ENCODE measurements around the gene CCDC92B. TPM values are rescaled to one million over a fixed set of nuclear protein-coding genes. Genes with fewer than 3 reads are reported as not detected.
A peak's percentile ranks its signal among the peaks of the same experiment; 100 is the strongest.
"Not testable (repeated sequence)": the region's sequence is repeated elsewhere in the genome, so short reads cannot be mapped to it uniquely, and the experiment has no call there.

CCDC92B gene
- total RNA-seq, 4 donors from 2014 or later = 0.30 TPM; not detected in 3

DNA sequence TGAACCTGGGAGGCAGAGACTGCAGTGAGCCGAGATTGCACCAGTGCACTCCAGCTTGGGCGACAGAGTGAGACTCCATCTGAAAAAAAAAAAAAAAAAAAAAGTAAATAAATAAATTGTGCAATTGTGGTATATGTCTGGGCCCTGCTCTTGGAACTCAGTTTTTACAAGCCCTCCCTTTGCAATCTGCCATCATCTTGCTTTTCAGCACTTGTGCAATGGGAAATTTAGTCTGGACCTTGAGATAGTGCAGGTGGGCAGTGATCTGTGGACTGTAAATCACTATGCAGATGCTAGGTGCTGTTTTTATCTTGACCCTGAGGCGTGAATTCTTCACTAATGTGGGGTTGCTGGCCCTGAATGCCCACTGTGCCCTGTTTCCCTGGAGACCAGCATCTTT is 40.2 kb upstream of the CCDC92B start:
- 79 to 83% methylated on average over 3 of the region's 3 CpGs for WGBS, 2 donors

DNA sequence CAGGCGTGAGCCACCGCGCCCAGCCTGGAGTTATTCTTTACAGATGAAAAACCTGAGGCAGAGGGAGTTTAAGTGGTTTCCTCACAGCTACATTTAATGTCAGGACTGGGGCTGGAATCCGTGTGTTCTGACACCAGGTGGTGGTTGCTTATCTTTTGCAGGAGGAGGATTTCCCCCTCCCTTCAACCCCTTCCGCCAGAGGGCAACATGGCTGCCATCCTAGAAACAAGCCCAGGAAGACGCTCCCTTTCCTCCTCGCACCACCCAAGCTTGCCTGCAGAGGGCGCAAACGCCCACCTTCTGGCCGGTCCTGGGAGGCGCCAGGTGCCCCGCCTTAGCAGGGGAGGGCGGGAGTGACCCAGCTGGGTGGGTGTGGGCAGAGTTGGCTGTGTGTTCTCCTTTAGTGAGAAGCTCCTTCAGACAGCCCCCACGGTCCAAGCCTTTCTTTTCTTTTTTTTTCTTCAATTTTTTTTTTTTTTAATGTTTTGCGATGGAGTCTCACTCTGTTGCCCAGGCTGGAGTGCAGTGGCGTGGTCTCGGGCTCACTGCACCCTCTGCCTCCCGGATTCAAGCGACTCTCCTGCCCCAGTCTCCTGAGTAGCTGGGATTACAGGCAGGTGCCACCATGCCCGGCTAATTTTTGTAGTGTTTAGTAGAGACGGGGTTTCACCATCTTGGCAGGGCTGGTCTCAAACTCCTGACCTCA is 36.9 kb upstream of the CCDC92B start:
- Histone ChIP-seq H3K36me3 (no peaks in the 10 kb centered on the region), H3K4me3 (no peak overlapping the region), H3K9me3 (peaks cover 0 to 13% (median 0%) of the 10 kb centered on the region in 4 donors), H3K27me3 (peaks cover 0 to 2% of the 10 kb centered on the region in 2 donors), H3K27ac (no peak overlapping the region), H3K4me1 (peaks cover 0 to 7% (median 0%) of the 10 kb centered on the region in 4 donors)
- WGBS, 2 donors = 33% methylated on average over 21 of the region's 21 CpGs
- peak; percentile 47 to 68 for DNase-seq (ENCODE audit: low spot score in 2 of 2)
- TF ChIP-seq, protein P1, sequence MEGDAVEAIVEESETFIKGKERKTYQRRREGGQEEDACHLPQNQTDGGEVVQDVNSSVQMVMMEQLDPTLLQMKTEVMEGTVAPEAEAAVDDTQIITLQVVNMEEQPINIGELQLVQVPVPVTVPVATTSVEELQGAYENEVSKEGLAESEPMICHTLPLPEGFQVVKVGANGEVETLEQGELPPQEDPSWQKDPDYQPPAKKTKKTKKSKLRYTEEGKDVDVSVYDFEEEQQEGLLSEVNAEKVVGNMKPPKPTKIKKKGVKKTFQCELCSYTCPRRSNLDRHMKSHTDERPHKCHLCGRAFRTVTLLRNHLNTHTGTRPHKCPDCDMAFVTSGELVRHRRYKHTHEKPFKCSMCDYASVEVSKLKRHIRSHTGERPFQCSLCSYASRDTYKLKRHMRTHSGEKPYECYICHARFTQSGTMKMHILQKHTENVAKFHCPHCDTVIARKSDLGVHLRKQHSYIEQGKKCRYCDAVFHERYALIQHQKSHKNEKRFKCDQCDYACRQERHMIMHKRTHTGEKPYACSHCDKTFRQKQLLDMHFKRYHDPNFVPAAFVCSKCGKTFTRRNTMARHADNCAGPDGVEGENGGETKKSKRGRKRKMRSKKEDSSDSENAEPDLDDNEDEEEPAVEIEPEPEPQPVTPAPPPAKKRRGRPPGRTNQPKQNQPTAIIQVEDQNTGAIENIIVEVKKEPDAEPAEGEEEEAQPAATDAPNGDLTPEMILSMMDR (IDR thresholded peaks at IDR 0.05) = peak; percentile 25 to 54 (median 51)
- TF ChIP-seq POLR2A (IDR thresholded peaks at IDR 0.05) = no peak

More for the DNA sequence above, 40.2 kb upstream of the CCDC92B start:
- H3K27ac ChIP-seq = no peak overlapping the region
- TF ChIP-seq EP300 (IDR thresholded peaks at IDR 0.05) (no peak), POLR2A (IDR thresholded peaks at IDR 0.05) (no peak)
- TF ChIP-seq, protein P1 (IDR thresholded peaks at IDR 0.05) = no peak
- H3K27me3 ChIP-seq = peaks cover 0 to 13% of the 10 kb centered on the region in 2 donors
- DNase-seq (ENCODE audit: low spot score in 2 of 2) = no peak
- no peaks in the 10 kb centered on the region for H3K36me3 ChIP-seq
- peaks cover 0 to 7% (median 2%) of the 10 kb centered on the region in 4 donors for H3K4me1 ChIP-seq
- no peak overlapping the region for H3K4me3 ChIP-seq
- H3K9me3 ChIP-seq = no peaks in the 10 kb centered on the region

- peaks cover 0 to 13% (median 0%) of the 10 kb centered on the region in 4 donors for H3K9me3 ChIP-seq
- DNase-seq (ENCODE audit: low spot score in 2 of 2); H3K27ac ChIP-seq; H3K4me3 ChIP-seq; H3K4me1 ChIP-seq; H3K36me3 ChIP-seq; H3K27me3 ChIP-seq: not testable (repeated sequence)
- WGBS, 2 donors = 74 to 78% methylated on average over 12 of the region's 12 CpGs
Observed at GRCh38 chr17:2785376-2785775, 35.9 kb upstream of the CCDC92B start.

DNA sequence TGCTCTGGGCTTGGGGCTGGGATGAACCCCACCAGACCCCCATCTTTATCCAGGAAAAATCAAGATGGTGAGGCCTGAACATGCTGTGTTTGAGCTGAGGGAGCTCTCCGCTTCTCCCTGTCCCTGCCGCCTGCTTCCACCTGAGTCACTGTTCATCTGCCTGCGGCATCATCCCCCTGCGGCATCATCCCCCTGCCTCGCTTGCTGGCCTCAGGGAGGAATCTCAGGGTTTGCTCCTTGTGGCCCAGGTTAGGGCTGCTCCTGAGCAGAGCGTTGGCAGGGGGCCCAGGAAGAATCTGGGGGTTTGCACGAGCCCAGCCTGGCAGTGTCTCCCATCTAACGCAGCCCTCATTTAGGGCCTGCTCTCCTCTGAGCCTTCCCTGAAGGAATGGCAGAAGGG is 35.4 kb upstream of the CCDC92B start:
- Histone ChIP-seq H3K9me3 (peaks cover 0 to 13% (median 0%) of the 10 kb centered on the region in 4 donors), H3K4me1 (peaks cover 0 to 7% (median 0%) of the 10 kb centered on the region in 4 donors), H3K4me3 (no peak overlapping the region), H3K36me3 (no peaks in the 10 kb centered on the region), H3K27ac (no peak overlapping the region), H3K27me3 (peaks cover 0 to 4% of the 10 kb centered on the region in 2 donors)
- DNase-seq (ENCODE audit: low spot score in 2 of 2) = no peak
- 87 to 88% methylated on average over 8 of the region's 8 CpGs for WGBS, 2 donors
- TF ChIP-seq POLR2A (IDR thresholded peaks at IDR 0.05) (no peak), EP300 (IDR thresholded peaks at IDR 0.05) (no peak)
- TF ChIP-seq, protein P1 (IDR thresholded peaks at IDR 0.05) = no peak

DNA sequence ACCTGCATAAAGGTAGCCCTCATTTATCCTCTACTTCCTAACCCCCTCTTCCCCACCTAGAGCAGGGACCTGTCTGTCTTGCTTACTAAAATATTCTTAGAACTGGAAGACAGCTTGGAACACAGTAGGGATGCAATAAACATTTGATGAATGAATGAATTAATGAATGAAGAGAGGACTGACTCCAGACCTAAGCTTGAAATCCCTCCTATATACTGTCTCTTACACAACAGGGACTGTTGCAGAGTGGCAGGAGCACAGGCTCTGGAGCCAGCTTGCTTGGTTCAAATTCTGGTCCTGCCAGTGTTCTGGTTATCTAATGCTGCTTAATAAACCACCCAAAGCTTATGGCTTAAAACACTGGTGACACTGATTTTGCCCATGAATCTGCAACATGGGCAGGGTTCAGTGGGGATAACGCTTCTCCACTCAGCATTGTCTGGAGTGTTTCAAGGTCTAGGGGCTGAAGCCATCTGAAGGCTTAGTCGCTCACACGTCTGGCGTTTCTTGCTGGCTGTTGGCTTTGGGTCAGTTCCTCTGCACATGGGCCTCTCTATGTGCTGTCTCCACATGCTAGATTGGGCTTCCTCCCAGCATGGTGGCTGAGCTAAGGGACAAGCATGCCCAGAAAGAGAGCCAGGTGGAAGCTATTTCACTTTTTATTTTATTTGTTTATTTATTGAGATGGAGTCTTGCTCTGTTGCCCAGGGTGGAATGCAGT is 34.0 kb upstream of the CCDC92B start:
- DNase-seq (ENCODE audit: low spot score in 2 of 2) = no peak
- H3K27ac ChIP-seq = no peak overlapping the region
- peaks cover 0 to 14% of the 10 kb centered on the region in 2 donors for H3K27me3 ChIP-seq
- 91 to 92% methylated on average over 4 of the region's 4 CpGs for WGBS, 2 donors
- H3K4me1 ChIP-seq = peaks cover 0 to 7% (median 0%) of the 10 kb centered on the region in 4 donors
- TF ChIP-seq EP300 (IDR thresholded peaks at IDR 0.05) (no peak), POLR2A (IDR thresholded peaks at IDR 0.05) (no peak)
- TF ChIP-seq, protein P1 (IDR thresholded peaks at IDR 0.05) = no peak
- H3K36me3 ChIP-seq = no peaks in the 10 kb centered on the region
- H3K9me3 ChIP-seq = peaks cover 0 to 13% (median 0%) of the 10 kb centered on the region in 4 donors
- no peak overlapping the region for H3K4me3 ChIP-seq

All from tibial nerve (tissue), 4 donors.